PC-9 (cell line): ENCODE results near the gene XYLT2.

Source experiments
- EZH2 ChIP-seq: fragments of 200-600 bp; sonication (generic); IDR thresholded peaks from 2 replicates; pipeline ENCODE4 v1.8.0; 2017; ENCODE audit warnings: antibody characterized with exemption, low read depth
- TF ChIP-seq, protein P1 (sequence below): fragments of 200-600 bp; sonication (generic); conservative IDR thresholded peaks from 2 replicates; pipeline ENCODE4 v1.6.1; 2017; ENCODE audit warnings: mixed run types, antibody characterized with exemption, mild to moderate bottlenecking, moderate library complexity

DNA sequence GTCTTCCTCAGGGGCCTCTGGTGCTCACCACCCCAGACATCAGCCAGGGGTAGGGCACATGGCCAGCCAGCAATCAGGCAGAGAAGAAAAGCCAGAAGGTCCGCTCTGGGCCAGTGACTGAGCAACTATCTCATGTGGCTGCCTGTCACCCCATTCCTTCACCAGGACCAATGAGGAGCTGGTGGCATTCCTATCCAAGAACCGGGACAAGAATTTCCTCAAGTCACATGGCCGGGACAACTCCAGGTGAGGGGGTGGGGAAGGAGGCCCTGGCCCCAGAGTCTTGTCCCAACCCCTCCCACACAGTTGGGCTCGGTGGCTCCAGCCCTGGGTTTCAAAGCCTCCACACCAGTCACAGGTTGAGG lies 9.4 kb downstream of the XYLT2 start:
- TF ChIP-seq, protein P1, sequence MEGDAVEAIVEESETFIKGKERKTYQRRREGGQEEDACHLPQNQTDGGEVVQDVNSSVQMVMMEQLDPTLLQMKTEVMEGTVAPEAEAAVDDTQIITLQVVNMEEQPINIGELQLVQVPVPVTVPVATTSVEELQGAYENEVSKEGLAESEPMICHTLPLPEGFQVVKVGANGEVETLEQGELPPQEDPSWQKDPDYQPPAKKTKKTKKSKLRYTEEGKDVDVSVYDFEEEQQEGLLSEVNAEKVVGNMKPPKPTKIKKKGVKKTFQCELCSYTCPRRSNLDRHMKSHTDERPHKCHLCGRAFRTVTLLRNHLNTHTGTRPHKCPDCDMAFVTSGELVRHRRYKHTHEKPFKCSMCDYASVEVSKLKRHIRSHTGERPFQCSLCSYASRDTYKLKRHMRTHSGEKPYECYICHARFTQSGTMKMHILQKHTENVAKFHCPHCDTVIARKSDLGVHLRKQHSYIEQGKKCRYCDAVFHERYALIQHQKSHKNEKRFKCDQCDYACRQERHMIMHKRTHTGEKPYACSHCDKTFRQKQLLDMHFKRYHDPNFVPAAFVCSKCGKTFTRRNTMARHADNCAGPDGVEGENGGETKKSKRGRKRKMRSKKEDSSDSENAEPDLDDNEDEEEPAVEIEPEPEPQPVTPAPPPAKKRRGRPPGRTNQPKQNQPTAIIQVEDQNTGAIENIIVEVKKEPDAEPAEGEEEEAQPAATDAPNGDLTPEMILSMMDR, result no peak
- TF ChIP-seq EZH2, result no peak
